GM19455 (cell line): Measurements from ENCODE around the gene ARHGAP23.
"Not testable (repeated sequence)": the region's sequence is repeated elsewhere in the genome, so short reads cannot be mapped to it uniquely, and the experiment has no call there.

Experiments
- ATAC-seq: cut with Tn5 transposase; IDR thresholded peaks from one replicate; pipeline ENCODE4 v1.9.1; 2021; ENCODE audit not compliant: unreplicated experiment

The ARHGAP23 gene

GRCh38 chr17:38459567-38459966 is 31.3 kb downstream of the ARHGAP23 start:
- ATAC-seq = no peak

- no peak for ATAC-seq
Observed at GRCh38 chr17:38460082-38460715, 31.9 kb downstream of the ARHGAP23 start.

GRCh38 chr17:38460716-38461630 is 32.7 kb downstream of the ARHGAP23 start:
- ATAC-seq = no peak

GRCh38 chr17:38461683-38462082 is 33.4 kb downstream of the ARHGAP23 start:
- no peak for ATAC-seq

- no peak for ATAC-seq
Observed at GRCh38 chr17:38463451-38463858, 35.2 kb downstream of the ARHGAP23 start.

- ATAC-seq = no peak
Observed at GRCh38 chr17:38464251-38464722, 36.0 kb downstream of the ARHGAP23 start.

- no peak for ATAC-seq
Observed at GRCh38 chr17:38464723-38465390, 36.6 kb downstream of the ARHGAP23 start.

GRCh38 chr17:38465391-38466345 is 37.4 kb downstream of the ARHGAP23 start:
- ATAC-seq = no peak

- ATAC-seq = no peak
Observed at GRCh38 chr17:38466346-38467315, 38.4 kb downstream of the ARHGAP23 start.

GRCh38 chr17:38467491-38467890 is 39.2 kb downstream of the ARHGAP23 start:
- ATAC-seq = no peak

GRCh38 chr17:38469875-38470274 is 41.6 kb downstream of the ARHGAP23 start:
- ATAC-seq = no peak

- ATAC-seq = not testable (repeated sequence)
Observed at GRCh38 chr17:38471253-38471652, 43.0 kb downstream of the ARHGAP23 start.

GRCh38 chr17:38474666-38475065 is 46.4 kb downstream of the ARHGAP23 start:
- ATAC-seq = not testable (repeated sequence)

- ATAC-seq = no peak
Observed at GRCh38 chr17:38476549-38476948, 48.3 kb downstream of the ARHGAP23 start.

GRCh38 chr17:38477417-38477816 is 49.2 kb downstream of the ARHGAP23 start:
- ATAC-seq = not testable (repeated sequence)

GRCh38 chr17:38477951-38478350 is 49.7 kb downstream of the ARHGAP23 start:
- not testable (repeated sequence) for ATAC-seq

GRCh38 chr17:38478667-38479066 is 50.4 kb downstream of the ARHGAP23 start:
- ATAC-seq = not testable (repeated sequence)

- ATAC-seq = not testable (repeated sequence)
Observed at GRCh38 chr17:38482039-38482699, 53.9 kb downstream of the ARHGAP23 start.

- ATAC-seq = not testable (repeated sequence)
Observed at GRCh38 chr17:38482700-38483043, 54.4 kb downstream of the ARHGAP23 start.
